GM12873 (cell line): ENCODE results near the gene CPZ.

ENCODE experiments used
- CTCF ChIP-seq: IDR thresholded peaks from 2 replicates; pipeline ENCODE4 v1.5.1; 2012; ENCODE audit warnings: low read depth, mild to moderate bottlenecking, moderate library complexity, low read length, control low read depth; ENCODE audit not compliant: insufficient read depth; ENCODE audit errors: missing control alignments

The CPZ gene

GRCh38 chr4:8615921-8616787 lies 23.6 kb downstream of the CPZ start:
- no peak for TF ChIP-seq CTCF

GRCh38 chr4:8616831-8617230 lies 24.3 kb downstream of the CPZ start:
- TF ChIP-seq CTCF: no peak

- TF ChIP-seq CTCF: no peak
Measured at GRCh38 chr4:8617486-8618040, 25.0 kb downstream of the CPZ start.

- no peak for TF ChIP-seq CTCF
Measured at GRCh38 chr4:8618421-8618820, 25.9 kb downstream of the CPZ start.

- no peak for TF ChIP-seq CTCF
Measured at GRCh38 chr4:8618961-8619720, 26.6 kb downstream of the CPZ start.

- TF ChIP-seq CTCF: no peak
Measured at GRCh38 chr4:8637456-8637984, 45.0 kb downstream of the CPZ start.

GRCh38 chr4:8639021-8639420 lies 46.5 kb downstream of the CPZ start:
- no peak for TF ChIP-seq CTCF
